Bone marrow (tissue), 2 donors: ENCODE data around the gene DEFB108B.
A peak's percentile ranks its signal among the peaks of the same experiment; 100 is the strongest.
"Not testable (repeated sequence)": the region's sequence is repeated elsewhere in the genome, so short reads cannot be mapped to it uniquely, and the experiment has no call there.

ENCODE experiments used
- DNase-seq, 2 donors: peaks; one replicate each; lab custom pipeline; 2025; lab: John Stamatoyannopoulos, UW

DEFB108B gene, protein sequence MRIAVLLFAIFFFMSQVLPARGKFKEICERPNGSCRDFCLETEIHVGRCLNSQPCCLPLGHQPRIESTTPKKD

DNA sequence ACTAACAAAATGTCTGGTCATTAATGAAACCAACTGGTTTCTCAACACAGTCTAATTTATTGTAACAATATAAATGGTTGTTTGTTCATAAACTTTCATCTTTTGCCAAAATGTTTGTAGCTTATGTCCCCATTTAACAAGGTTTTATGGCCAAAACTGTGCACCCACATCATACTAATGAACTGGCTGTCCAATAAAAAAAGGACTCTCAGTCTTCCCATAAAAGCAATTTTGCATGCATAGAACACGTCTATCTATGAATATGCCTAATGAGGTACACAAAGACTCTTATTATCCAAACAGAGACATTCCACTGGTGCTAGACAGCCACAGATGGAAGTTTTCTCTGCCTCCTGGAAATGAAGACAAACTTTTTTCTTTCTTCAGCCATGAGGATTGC lies at the start of gene DEFB108B:
Gene DEFB108B (plus strand): TSS at position 390 of the 400 bp plus-strand sequence. CDS start 0 bp downstream, at position 390.
- not testable (repeated sequence) for DNase-seq

DNA sequence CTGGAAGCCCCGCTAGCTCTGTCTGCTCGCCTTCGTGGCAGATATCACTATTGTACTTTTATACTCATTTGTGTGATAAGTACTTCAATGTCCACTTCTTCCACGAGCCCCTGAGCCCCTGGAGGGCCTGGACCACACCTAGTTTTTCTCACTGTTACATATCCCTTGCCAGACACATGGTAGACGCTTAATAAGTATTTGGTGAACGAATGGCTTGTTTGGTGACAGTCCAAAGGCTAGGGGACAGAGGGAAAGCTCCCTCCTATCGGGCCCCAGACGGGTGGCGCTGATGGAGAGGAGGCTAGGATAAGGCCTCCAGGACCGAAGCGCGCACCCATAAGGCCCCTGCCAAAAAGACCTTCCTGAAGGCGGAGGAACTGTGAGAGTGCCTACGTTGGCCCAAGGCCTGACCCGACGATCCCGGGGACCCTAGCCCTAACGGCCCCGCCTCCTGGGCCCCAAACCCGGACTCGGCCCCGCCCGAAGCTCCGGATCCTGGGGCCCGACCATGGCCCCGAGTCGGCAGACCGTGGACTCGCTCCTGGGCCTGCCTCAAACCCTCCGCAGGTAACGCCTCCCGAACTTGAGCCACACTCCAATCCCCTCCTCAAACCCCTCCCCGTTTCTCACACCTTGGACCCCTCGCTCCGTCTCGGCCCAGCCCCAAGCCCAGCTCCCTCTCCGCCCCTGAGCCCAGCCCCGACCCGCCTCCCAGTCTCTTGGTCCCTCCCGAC lies 46.7 kb upstream of the DEFB108B start:
- peak in 1 of 2 donors; percentile 90 for DNase-seq

DNA sequence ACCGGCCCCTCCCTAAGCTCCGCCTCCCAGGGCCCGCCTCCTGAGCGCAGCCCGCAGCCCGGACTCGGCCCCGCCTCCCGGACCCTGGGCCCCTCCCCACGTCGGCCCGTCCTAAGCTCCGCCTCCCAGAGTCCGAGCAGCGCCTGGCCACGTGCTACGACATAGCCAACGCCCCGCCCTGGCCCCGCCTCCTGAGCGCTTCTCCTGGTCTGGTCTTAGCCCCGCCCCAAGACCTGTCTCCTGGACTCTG lies 46.2 kb upstream of the DEFB108B start:
- peak; percentile 97 to 98 for DNase-seq

DNA sequence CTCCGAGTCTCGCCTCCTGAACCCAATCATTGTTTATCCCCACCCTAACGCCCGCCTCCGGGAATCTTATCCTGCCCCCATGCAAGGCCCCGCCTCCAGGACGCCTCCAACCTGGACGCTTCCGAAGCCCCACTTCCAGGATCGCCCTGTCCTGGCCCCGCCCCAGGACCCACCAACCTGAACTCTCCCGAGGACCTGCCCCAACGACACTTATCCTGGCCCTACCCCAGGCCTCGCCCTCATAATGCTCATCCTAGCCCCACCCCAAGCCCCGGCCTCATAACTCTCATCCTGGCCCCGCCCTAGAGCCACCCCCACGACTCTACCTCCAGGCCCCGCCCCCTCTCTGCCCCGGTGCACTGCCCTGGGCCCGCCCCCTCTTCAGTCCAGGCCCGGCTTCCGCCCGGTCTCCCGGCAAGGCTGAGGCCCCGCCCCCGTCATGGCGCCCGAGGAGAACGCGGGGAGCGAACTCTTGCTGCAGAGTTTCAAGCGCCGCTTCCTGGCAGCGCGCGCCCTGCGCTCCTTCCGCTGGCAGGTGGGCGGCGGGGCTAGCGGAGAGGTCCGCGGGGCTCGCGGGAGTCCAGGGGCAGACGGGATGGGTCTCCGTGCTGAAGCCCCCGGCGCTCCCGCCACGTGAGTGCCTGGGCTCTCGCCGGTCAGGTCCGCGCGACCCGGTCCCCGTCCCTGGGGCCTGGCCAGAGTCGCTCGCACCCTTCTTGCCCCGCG lies 45.7 kb upstream of the DEFB108B start:
- peak; percentile 92 to 98 for DNase-seq

DNA sequence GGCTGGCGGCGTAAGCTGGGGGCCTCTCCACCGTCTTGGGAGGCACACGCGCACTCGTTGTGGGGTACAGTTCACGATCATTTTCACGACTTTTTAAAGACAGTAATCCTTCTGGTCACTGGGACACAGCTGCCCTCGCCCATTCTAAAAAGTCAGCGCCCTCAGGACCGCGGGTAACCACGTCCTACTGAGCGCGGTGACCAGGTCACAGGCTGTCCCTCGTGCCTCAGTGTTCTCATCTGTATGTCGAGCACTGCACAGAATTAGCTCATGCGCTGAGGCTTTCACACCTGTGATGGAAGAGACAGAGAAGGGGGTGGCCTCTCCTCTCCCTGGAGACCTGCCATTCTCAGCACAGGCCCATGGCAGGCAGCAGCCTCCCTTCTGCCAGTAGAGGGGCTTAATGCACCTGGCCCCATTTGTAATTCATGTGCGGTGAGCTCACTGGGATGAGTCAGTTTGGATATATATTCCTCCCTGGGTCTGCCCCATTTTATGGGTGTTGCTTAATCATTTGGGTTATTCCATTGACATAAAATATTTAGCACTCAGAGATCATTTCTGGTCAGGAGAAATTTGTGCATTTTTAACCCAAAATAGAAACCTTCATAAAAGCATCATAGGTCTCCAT lies 45.1 kb upstream of the DEFB108B start:
- DNase-seq: not testable (repeated sequence)

DNA sequence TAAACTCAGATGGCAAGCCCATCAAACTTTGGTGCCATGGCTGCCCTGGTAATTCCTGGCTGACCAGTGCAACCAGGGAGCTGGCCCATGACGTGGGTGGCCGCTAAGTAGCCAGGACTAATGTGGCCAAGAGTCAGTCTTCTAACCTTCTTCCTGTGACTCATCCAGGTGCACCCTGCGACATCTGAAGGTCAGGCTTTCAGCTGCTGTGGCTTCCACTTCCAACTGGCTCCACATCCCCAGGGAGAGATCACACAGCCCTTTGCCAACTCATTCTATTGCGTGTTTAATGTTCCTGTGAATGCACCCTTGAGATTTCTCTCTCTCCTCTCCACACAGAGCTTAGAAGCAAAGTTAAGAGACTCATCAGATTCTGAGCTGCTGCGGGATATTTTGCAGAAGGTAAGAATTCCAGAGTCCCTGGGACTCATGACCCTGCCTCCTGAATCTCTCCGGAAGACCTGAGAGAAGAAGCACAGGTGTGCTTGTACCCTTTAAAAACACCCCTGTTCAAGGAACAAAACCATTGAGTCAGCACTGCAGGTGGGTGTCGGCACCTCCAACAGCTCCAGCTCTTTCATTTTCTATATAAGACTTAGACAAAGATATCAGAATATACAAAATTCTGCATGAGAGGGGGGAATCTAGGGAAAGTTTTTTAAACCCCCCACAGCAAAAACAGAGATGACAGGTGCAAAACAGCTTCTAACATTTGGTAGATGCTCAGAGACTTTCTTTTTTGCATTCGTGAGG lies 43.4 kb upstream of the DEFB108B start:
- DNase-seq: not testable (repeated sequence)

DNA sequence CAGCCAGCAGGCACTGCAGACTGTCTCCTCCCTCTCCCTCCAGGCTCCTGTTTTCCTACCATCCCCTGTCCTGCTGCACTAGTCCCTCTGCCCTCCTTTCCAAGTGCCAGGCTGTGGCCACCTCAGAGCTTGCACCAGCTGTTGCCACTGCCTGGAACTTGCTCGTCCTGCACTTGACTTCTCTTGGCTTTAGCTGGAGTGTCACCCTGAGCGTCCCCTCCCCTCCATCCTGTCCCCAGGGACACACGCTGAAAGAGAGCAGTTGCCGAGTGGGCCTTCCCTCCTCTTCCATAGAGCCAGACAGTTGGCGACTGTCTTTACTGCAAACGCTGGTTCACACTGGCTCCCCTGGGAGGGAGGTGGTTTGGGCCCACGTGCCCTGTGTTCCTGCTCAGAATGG lies 41.9 kb upstream of the DEFB108B start:
- DNase-seq: not testable (repeated sequence)

DNA sequence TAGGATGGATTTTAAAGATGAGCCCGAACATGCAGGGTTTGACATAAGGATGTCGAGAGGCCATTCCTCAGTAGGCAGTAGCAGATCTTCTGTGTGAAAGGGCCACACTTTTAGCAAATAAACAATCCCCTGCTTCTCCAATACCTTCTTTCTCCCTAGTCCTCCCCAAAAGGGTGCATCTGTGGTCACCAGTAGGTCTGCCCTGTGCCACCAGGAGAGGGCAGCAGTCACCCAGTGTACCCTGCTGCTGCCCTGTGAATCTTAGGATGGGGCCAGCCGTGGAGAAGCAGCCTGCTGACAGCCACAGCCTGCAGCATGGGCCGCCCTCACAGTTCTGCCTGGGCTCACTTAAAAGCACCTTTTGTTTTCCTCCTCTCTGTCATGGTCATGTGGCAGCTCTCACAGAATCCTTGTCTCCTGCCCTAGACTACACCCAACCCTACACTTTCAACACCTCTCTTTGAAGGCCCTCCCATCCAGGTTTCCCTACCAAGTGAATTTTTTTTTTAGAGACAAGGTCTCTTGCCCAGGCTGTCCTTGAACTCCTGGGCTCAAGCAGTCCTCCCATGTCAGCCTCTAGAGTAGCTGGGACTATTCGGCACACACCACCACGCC lies 40.3 kb upstream of the DEFB108B start:
- DNase-seq: peak in 1 of 2 donors; percentile 16

DNA sequence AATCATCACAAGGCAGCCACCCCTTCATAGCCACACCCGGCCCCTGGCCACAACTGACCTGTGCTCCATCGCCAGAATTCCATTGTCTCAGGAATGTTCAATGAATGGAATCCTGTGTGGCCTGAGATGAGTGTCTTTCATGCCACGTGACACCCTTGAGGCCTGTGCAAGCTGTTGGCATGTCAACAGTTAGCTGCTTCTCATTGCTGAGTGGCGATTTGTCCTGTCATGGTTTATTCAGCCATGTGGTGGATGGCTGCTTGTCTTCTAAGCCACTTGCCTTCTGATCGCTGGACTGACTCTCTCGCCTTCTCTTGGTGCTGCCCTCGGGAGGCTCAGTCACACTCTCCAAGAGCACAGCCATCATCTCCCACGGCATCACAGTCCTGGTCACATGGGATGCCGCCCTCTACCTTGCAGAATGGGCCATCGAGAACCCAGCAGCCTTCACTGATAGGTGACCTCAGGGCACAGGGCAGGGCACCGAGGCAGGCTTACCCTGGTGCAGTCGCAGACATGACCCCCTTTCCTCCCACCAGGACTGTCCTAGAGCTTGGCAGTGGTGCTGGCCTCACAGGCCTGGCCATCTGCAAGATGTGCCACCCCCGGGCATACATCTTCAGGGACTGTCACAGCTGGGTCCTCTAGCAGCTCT lies 38.5 kb upstream of the DEFB108B start:
- not testable (repeated sequence) for DNase-seq

DNA sequence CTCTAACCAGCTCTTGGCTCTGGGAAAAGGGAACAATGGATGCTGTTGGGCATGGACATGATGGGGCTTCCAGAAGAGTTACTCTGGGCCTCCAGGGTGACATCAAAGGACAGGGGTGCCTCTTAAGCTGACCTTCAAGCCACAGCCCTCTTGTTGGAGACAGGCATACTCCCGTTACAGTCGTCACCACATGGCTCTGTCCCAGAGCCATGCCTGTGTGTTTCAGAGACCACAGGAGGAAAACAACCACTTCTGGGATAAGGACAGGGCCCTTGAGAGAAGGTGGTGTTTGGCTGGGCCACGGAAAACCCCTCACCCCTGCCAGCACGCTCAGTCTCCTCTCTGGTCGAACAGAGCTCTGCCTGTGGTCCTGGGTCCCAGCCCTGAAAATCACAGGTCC lies 37.8 kb upstream of the DEFB108B start:
- DNase-seq: not testable (repeated sequence)

DNA sequence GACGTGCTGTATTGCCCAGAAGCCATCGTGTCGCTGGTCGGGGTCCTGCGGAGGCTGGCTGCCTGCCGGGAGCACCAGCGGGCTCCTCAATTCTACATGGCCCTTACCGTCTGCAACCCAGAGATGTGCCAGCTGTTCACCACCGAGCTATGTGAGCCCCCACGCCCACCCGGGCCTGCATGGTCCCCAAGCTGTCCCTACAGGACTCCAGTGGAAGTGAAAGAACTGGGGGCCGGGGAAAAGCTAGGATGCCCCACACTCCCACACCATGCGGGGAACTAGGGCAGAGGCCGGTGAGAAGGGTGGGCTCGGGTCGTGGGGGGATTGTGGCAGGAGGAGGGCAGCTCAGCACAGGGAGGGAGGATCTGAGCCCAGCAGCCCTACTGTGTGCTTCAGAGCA lies 37.0 kb upstream of the DEFB108B start:
- DNase-seq: not testable (repeated sequence)

DNA sequence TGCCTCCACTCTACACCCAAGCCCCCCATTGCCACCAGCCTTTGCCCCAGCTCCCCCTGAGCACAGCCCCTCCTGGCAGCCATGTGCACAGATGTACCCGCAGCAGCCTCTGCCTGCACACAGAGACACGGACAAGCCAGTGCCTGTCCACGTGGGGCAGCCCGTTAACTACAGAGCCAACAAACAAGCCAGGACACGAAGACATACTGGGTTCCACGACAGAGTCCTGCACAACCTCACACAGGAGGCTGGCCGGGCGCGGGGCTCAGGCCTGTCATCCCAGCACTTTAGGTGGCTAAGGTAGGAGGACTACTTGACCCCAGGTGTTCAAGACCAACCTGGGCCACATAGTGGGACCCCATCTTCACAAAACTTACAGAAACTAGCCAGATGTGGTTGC lies 36.2 kb upstream of the DEFB108B start:
- DNase-seq: not testable (repeated sequence)

DNA sequence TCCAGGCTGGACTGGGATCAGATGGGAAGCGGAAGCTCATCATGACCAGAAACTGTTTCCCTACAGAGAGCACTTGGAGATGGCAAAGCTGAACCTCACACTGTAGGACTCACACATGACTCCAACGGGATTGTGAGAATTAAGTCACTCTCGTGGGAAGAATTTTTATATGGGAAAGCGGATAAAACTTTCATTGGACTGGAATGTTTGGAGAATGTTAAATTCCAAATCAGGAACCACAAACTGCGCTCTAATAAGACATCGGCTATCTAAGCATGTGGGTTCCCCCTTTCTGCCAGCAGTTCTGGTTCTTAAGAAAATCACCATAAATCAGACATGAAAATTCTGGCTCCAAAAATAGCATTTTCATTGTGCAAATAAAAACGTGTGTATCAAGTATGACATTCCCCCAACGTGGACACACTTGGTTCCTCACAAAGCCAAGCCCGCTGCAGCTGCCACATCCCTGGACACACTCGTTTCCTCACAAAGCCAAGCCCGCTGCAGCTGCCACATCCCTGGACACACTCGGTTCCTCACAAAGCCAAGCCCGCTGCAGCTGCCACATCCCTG lies 33.4 kb upstream of the DEFB108B start:
- DNase-seq: not testable (repeated sequence)

DNA sequence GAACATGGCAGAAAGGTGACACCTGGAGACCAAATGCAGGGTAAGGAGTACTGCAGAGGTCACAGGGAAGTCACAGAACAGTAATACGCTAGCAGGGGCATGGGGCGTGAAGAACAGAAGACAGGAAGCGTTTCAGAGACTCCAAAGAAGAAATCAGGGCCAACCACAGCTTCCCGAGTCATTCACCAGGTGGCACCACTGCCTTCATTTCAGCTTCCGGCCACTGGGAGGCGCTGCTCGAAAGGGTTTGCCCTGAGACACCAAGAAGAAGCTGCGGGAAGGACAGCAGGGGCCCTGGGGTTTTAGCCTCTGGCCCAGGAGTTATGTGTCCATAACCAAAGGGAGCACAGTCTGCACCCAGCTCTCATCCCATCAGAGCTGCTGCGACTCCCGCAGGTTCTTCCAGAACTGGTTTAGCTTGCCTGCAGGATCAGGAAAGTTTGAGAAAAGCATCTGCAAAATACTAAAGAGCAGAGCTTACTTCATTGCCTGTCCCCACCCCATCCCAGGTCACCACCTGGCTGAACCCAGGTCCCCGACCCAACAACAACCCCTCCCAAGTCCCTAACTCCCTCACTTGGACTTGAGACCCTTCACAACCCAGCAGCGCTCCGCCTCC lies 32.6 kb upstream of the DEFB108B start:
- DNase-seq: peak; percentile 39 to 62

DNA sequence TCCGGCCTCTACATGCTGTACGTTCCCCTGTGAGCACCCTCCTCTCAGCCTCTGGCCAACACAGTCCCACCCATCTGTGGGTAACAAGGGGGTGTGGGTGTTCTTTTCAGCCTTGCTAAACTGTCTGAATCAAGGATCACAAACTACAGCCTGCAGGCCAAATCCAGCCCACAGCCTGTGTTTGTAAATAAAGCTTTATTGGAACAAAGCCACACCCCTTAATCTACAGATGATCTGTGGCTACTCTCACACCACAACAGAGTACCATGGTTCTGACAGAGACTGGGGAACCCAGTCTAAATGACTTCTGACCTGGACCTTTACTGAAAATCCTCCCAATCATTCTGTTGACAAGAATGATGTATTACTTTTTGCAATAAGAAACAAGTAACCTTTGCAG lies 32.0 kb upstream of the DEFB108B start:
- DNase-seq: not testable (repeated sequence)

DNA sequence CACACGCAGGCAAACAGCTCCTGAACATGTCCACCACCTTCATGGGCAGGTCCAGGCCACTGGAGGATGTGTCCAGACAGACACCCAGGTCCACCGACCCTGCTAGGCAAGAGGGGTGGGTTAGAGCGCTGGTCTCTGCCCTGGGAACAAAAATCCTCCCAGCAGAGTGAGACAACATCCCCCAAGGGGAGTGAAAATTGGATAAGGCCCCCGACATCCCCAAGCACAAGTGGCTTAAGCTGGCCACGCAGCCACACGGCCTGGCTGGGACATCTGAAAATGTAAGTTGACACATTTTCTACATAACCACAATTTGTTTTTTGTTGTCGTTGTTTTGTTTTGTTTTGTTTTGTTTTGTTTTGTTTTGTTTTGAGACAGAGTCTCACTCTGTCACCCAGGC lies 30.1 kb upstream of the DEFB108B start:
- DNase-seq: not testable (repeated sequence)

DNA sequence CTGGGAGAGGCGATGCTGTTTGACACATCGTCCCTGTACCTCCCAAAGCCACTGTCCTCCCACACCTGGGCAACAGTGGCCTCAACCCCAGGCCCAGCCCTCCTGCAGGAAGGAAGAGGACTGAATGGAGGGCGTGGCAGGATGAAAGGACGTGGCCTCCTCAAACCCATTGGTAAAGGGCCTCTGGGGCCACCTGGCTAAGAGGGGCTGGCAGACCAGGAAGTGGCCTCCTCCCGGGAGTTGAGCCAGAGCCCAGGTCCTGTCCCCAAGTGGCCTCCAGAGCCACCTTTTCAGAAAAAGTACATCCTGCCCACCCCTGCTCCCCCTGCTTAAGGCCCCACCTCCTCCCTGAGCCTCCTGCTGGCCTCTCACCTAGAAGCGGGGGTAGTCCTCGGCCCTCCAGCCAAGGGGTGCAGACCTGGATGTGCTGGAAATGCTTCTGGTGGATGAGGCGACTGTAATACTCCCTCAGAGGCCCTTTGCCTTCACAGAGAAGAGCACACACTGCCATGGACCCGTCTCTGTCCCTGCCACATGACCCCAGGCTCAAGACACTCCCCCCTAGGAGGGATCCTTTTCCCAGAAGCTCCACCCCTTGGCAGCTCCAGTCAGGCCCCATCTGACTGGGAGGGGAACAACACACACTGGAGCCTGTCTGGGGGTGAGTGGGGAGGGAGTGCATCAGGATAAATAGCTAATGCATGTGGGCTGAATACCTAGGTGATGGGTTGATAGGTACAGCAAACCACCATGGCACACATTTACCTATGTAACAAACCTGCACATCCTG lies 28.6 kb upstream of the DEFB108B start:
- DNase-seq: not testable (repeated sequence)

DNA sequence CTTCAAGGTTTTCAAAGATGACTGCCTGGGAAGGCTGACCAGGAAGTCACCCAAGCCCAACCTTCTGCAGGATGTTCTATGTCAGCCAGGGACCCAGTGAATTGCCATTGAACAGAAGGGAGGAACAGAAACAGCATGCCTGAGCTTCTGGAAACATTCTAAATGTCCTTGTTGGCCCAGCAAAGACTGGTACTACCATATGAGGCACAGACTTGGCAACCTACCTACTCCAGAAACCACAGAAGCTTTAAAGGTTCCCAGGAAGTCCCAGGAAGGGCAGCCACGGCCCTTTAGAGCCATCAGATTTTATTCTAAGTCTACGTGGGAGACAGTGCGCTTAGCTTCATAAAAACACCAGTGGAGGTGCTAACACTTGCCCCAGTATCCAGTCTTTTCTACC lies 20.5 kb upstream of the DEFB108B start:
- not testable (repeated sequence) for DNase-seq
